ENCODE measurements around the gene SEMA3E. TPM values are rescaled to one million over a fixed set of nuclear protein-coding genes. Genes with fewer than 3 reads are reported as not detected.
"Not testable (repeated sequence)": the region's sequence is repeated elsewhere in the genome, so short reads cannot be mapped to it uniquely, and the experiment has no call there.

Gene SEMA3E
- total and polyA plus RNA-seq, 4 experiments from 2014 or later = not detected

DNA sequence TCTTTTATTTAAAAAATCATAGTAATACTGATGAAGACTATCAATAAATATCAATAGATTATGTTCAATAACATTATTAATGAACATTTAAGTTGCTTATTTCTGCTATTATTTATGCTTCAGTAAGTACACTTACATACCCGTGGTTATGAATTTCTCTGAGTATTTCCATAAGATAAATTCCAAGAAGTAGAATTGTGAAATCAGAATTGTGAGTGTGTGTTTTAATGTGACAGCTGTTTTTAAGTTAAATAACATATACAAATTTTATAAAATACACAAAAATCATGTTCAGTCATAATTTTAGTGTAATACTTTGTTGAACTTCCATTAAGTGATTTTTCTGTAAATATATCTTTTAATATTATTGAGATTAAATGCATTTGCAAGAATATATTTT lies 37.5 kb upstream of the SEMA3E start:
- intact Hi-C loops (cut with micrococcal nuclease) = no loop called here
- DNase-seq = no peak
- Histone ChIP-seq H3K27ac (ENCODE audit: low read depth, low read length) (no peak overlapping the region), H3K36me3 (ENCODE audit: insufficient read depth, low read length) (no peaks in the 10 kb centered on the region), H3K27me3 (ENCODE audit: insufficient read depth, low read length) (no peaks in the 10 kb centered on the region), H3K4me1 (ENCODE audit: insufficient read depth, low read length) (no peaks in the 10 kb centered on the region), H3K9me3 (ENCODE audit: control insufficient read depth in 1 of 2, low read length in 2 of 2) (no peaks in the 10 kb centered on the region), H3K4me3 (ENCODE audit: low read length in 2 of 2) (no peak overlapping the region)
- peaks cover 0 to 15% (median 3%) of the 10 kb centered on the region in 8 donors for H3K9me3 Mint-ChIP-seq
- no peak overlapping the region for H3K27ac Mint-ChIP-seq
- CTCF ChIA-PET (ENCODE audit: partially characterized antibody) = no interaction called here
- no peaks in the 10 kb centered on the region for H3K4me1 Mint-ChIP-seq
- POLR2A ChIA-PET (ENCODE audit: partially characterized antibody) = no interaction called here
- no peaks in the 10 kb centered on the region for H3K27me3 Mint-ChIP-seq
- no peak overlapping the region for H3K4me3 Mint-ChIP-seq
- no peaks in the 10 kb centered on the region for H3K36me3 Mint-ChIP-seq

DNA sequence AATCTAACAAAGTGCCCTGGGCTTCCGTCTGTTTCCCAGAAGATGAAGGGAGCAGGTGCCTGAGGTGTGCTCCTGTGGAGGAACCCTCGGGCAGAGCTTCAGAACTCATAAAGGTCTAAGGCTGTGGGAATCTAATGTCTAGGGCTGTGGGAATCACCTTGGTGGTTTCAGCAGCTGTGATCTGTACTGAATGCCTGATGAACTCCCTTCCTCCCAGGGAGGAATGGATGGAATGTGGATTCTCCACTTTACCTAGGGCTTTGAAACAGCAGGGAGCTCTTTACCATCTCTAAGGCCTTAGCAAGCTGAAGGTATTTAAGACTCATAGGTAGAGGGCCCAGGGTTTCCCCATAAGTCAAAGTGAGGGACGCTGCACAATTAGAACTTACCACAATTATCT lies 36.0 kb upstream of the SEMA3E start:
- Histone ChIP-seq H3K4me1 (ENCODE audit: insufficient read depth, low read length) (no peaks in the 10 kb centered on the region), H3K27me3 (ENCODE audit: insufficient read depth, low read length) (no peaks in the 10 kb centered on the region), H3K4me3 (ENCODE audit: low read length in 2 of 2) (no peak overlapping the region), H3K36me3 (ENCODE audit: insufficient read depth, low read length) (no peaks in the 10 kb centered on the region), H3K9me3 (ENCODE audit: control insufficient read depth in 1 of 2, low read length in 2 of 2) (no peaks in the 10 kb centered on the region), H3K27ac (ENCODE audit: low read depth, low read length) (no peak overlapping the region)
- Mint-ChIP-seq H3K27me3 (no peaks in the 10 kb centered on the region), H3K27ac (no peak overlapping the region), H3K4me3 (no peak overlapping the region), H3K9me3 (peaks cover 0 to 16% (median 2%) of the 10 kb centered on the region in 8 donors), H3K4me1 (no peaks in the 10 kb centered on the region), H3K36me3 (no peaks in the 10 kb centered on the region)
- DNase-seq = no peak
- ChIA-PET CTCF (ENCODE audit: partially characterized antibody) (no interaction called here), POLR2A (ENCODE audit: partially characterized antibody) (no interaction called here)
- intact Hi-C loops (cut with micrococcal nuclease) = no loop called here

DNA sequence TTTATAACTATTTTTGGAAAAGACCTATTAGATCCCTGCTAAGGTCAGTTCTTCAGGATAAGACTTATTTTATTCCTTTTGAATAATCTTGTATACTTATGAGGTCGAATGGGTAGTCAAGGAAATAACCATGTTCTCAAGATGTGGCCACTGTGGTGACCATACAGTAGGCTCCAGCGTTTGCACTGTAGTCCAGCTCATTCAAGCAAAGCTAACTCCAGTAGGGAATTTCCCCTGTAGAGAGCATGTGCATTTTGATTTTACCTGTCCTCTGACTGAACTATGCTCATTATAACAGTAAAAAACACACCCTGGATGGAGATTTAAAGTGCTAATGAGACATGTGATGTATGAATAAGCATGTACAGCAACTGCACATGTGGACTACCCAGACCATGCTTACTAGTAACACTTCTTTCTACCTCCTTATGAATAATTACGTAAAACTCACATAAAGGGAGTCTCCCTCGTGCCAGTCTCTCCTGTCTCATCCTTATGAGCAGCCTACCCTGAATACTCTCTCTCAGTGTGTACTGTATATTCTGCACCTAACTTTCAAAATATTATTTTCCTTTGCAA lies 32.4 kb upstream of the SEMA3E start:
- POLR2A ChIA-PET (ENCODE audit: partially characterized antibody) = no interaction called here
- H3K9me3 Mint-ChIP-seq = peaks cover 0 to 18% (median 0%) of the 10 kb centered on the region in 8 donors
- Histone ChIP-seq H3K4me1 (ENCODE audit: insufficient read depth, low read length) (no peaks in the 10 kb centered on the region), H3K4me3 (ENCODE audit: low read length in 2 of 2) (no peak overlapping the region), H3K27ac (ENCODE audit: low read depth, low read length) (no peak overlapping the region), H3K36me3 (ENCODE audit: insufficient read depth, low read length) (no peaks in the 10 kb centered on the region), H3K9me3 (ENCODE audit: control insufficient read depth in 1 of 2, low read length in 2 of 2) (no peaks in the 10 kb centered on the region), H3K27me3 (ENCODE audit: insufficient read depth, low read length) (no peaks in the 10 kb centered on the region)
- CTCF ChIA-PET (ENCODE audit: partially characterized antibody) = no interaction called here
- intact Hi-C loops (cut with micrococcal nuclease) = no loop called here
- no peaks in the 10 kb centered on the region for H3K4me1 Mint-ChIP-seq
- no peak for DNase-seq
- no peaks in the 10 kb centered on the region for H3K36me3 Mint-ChIP-seq
- no peak overlapping the region for H3K4me3 Mint-ChIP-seq
- no peaks in the 10 kb centered on the region for H3K27me3 Mint-ChIP-seq
- no peak overlapping the region for H3K27ac Mint-ChIP-seq

DNA sequence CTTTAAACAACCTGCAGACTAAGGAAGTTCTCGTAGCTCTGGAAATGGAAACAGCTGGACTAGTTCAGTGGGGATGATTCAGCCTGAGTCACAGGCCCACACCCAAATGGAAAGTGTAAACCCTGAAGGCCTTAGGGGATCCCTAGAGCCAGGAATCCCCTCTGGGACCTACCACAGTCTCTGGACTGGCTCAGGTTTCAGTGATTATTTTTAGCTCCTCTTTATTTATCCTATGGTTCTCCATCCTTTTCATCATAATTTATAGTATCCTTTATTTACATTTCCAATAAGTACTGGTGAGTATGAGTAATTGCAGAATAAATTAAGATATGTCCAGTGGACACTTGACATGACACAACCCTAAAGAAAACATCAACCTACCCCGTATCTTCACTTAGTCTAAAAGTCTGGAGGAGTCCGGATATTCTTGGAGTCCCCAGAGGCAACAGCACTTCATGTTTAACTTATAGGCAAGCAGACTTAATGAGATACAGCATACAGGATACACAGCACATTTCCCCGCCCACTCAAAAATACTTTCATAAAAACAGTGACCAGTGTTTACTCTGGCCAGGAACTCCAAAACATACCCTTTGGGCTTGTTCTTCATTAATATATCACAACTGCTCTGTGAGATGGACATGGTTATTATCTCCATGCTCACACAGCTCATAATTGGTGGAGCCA lies 28.4 kb upstream of the SEMA3E start:
- Mint-ChIP-seq H3K9me3 (peaks cover 0 to 17% (median 2%) of the 10 kb centered on the region in 8 donors), H3K27me3 (no peaks in the 10 kb centered on the region), H3K36me3 (no peaks in the 10 kb centered on the region), H3K27ac (no peak overlapping the region), H3K4me3 (no peak overlapping the region), H3K4me1 (no peaks in the 10 kb centered on the region)
- no peak for DNase-seq
- H3K27me3 ChIP-seq (ENCODE audit: insufficient read depth, low read length) = no peaks in the 10 kb centered on the region
- ChIA-PET POLR2A (ENCODE audit: partially characterized antibody) (no interaction called here), CTCF (ENCODE audit: partially characterized antibody) (no interaction called here)
- H3K27ac ChIP-seq (ENCODE audit: low read depth, low read length) = no peak overlapping the region
- H3K9me3 ChIP-seq (ENCODE audit: control insufficient read depth in 1 of 2, low read length in 2 of 2) = no peaks in the 10 kb centered on the region
- intact Hi-C loops (cut with micrococcal nuclease) = no loop called here
- H3K36me3 ChIP-seq (ENCODE audit: insufficient read depth, low read length) = no peaks in the 10 kb centered on the region
- H3K4me1 ChIP-seq (ENCODE audit: insufficient read depth, low read length) = no peaks in the 10 kb centered on the region
- no peak overlapping the region for H3K4me3 ChIP-seq (ENCODE audit: low read length in 2 of 2)

DNA sequence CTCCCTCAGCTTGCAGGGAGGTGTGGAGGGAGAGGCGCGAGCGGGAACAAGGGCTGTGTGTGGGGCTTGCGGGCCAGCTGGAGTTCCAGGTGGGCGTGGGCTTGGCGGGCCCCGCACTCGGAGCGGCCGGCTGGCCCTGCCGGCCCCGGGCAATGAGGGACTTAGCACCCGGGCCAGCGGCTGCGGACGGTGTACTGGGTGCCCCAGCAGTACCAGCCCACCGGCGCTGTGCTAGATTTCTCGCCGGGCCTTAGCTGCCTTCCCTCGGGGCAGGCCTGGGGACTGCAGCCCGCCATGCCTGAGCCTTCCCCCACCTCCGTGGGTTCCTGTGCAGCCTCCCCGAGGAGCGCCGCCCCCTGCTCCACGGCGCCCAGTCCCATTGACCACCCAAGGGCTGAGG lies 24.4 kb upstream of the SEMA3E start:
- H3K9me3 ChIP-seq (ENCODE audit: control insufficient read depth in 1 of 2, low read length in 2 of 2); CTCF ChIA-PET (ENCODE audit: partially characterized antibody); H3K27ac ChIP-seq (ENCODE audit: low read depth, low read length); H3K27me3 ChIP-seq (ENCODE audit: insufficient read depth, low read length); H3K4me1 ChIP-seq (ENCODE audit: insufficient read depth, low read length); intact Hi-C loops (cut with micrococcal nuclease); H3K27me3 Mint-ChIP-seq; H3K27ac Mint-ChIP-seq; H3K36me3 Mint-ChIP-seq; H3K4me3 ChIP-seq (ENCODE audit: low read length in 2 of 2); DNase-seq; H3K4me3 Mint-ChIP-seq; H3K4me1 Mint-ChIP-seq; H3K36me3 ChIP-seq (ENCODE audit: insufficient read depth, low read length); POLR2A ChIA-PET (ENCODE audit: partially characterized antibody): not testable (repeated sequence)
- peaks cover 0 to 13% (median 4%) of the 10 kb centered on the region in 8 donors for H3K9me3 Mint-ChIP-seq

DNA sequence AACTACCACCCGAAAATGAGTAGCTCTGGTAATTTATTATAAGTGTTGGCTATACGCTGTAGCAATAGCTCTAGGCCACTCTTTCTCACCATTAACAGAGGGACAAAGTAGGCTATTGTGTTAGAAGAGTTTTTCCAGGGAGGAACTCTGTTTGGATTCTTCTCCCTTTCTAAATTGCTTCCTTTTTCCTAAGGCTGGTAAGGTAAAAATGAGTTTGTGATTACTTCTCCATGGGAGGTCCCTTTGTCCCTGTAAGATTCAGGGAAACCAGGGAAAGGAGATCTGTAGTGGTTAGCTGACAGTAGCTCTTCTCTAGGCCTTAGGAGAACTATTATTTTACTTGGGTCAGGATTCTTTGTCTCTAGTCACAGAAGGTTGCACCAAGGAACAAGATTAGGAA lies 23.2 kb upstream of the SEMA3E start:
- no peaks in the 10 kb centered on the region for H3K36me3 ChIP-seq (ENCODE audit: insufficient read depth, low read length)
- H3K4me3 ChIP-seq (ENCODE audit: low read length in 2 of 2) = no peak overlapping the region
- Mint-ChIP-seq H3K36me3 (no peaks in the 10 kb centered on the region), H3K4me1 (no peaks in the 10 kb centered on the region), H3K27me3 (no peaks in the 10 kb centered on the region), H3K27ac (no peak overlapping the region), H3K4me3 (no peak overlapping the region), H3K9me3 (peaks cover 0 to 13% (median 3%) of the 10 kb centered on the region in 8 donors)
- no peaks in the 10 kb centered on the region for H3K27me3 ChIP-seq (ENCODE audit: insufficient read depth, low read length)
- ChIA-PET POLR2A (ENCODE audit: partially characterized antibody) (no interaction called here), CTCF (ENCODE audit: partially characterized antibody) (no interaction called here)
- DNase-seq = no peak
- intact Hi-C loops (cut with micrococcal nuclease) = no loop called here
- no peak overlapping the region for H3K27ac ChIP-seq (ENCODE audit: low read depth, low read length)
- H3K9me3 ChIP-seq (ENCODE audit: control insufficient read depth in 1 of 2, low read length in 2 of 2) = no peaks in the 10 kb centered on the region
- H3K4me1 ChIP-seq (ENCODE audit: insufficient read depth, low read length) = no peaks in the 10 kb centered on the region

DNA sequence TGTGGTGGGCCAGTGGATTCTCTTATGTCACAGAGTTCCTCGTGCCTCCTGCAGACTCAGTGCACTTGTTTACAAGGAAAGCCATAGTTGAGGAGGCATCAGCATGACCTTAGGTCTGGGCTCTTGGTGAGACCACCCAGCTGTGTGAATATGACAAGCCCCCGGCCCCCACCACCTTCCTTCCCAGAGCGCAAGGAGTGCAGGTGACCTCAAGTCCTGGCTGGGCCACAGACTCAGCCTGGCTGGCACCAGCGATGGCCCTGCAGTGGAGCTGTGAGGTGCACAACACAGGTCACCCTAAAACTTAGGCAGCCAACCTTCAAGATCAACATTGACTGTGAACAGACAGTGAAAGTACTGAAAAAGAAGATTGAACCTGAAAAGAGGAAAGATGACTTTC lies 14.2 kb upstream of the SEMA3E start:
- Histone ChIP-seq H3K27ac (ENCODE audit: low read depth, low read length) (no peak overlapping the region), H3K4me3 (ENCODE audit: low read length in 2 of 2) (no peak overlapping the region), H3K9me3 (ENCODE audit: control insufficient read depth in 1 of 2, low read length in 2 of 2) (no peaks in the 10 kb centered on the region), H3K27me3 (ENCODE audit: insufficient read depth, low read length) (no peaks in the 10 kb centered on the region), H3K36me3 (ENCODE audit: insufficient read depth, low read length) (no peaks in the 10 kb centered on the region), H3K4me1 (ENCODE audit: insufficient read depth, low read length) (no peaks in the 10 kb centered on the region)
- intact Hi-C loops (cut with micrococcal nuclease) = no loop called here
- no peak for DNase-seq
- peaks cover 0 to 15% (median 9%) of the 10 kb centered on the region in 8 donors for H3K9me3 Mint-ChIP-seq
- no peak overlapping the region for H3K27ac Mint-ChIP-seq
- no peak overlapping the region for H3K4me3 Mint-ChIP-seq
- no peaks in the 10 kb centered on the region for H3K27me3 Mint-ChIP-seq
- H3K36me3 Mint-ChIP-seq = no peaks in the 10 kb centered on the region
- ChIA-PET POLR2A (ENCODE audit: partially characterized antibody) (no interaction called here), CTCF (ENCODE audit: partially characterized antibody) (interaction anchor here (1.2 kb wide), 1 partner anchor 10 kb away, joined by 3 read pairs; no protein-coding TSS in a partner anchor)
- H3K4me1 Mint-ChIP-seq = no peaks in the 10 kb centered on the region
